ENCODE results near the gene CAMTA1.

The CAMTA1 gene

DNA sequence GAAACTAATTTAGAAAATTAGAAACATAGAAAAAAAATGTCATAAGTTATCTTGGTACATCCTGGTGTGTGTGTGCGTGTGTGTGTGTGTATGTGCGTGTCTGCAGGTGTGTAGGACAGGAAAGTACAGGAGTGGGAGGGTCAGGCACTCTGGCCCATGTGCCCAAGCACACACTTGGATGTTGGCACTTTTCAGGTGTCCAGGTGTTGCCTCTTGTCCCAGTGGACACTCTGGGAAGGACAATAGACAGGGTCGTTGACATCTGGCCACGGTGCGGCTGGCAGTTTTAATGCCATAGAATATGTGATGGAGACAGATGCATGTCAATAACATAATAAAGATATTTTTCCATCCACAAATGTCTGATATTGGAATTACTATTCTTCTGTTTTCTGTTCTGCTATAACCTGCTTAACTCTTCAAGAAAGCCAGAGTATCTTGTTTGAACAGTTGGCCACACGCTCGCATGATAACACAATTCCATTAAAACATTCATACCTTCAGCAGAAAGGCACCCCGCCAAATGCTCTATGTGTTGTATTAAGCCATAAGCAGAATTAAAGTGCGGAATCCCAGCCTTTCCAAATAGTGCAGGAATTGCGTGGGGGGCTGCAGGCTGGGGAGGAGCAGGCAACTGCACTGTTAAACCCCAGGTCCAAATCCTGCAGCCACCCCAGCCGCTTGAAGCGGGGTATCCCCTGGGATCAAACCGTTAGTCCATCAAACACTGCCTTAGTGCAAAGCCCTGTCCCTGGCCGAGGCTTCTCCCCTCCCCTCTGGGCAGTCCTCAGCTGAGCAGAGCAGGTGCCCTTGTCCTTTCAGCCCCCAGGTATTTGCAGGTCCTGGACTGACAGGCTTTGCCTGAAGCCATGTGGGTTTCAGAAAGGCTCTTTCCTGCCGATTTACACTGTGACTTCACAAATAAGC, 390.0 kb downstream of the CAMTA1 start:
- DNase-seq = no peak

DNA sequence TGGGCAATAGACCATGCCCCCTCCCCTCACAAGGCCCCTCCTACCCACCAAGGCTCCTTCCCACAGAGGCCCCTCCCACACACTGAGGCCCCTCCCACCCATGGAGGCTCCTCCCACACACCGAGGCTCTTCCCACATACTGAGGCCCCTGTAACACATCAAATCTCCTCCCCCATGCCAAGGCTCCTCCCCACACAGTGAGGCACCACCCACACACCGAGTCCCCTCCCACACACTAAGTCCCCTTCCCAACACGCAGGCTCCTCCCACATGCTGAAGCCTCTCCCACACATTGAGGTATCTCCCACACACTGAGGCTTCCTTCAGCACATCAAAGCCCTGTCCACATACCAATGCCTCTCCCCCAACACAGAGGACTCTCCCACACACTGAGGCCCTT, 391.8 kb downstream of the CAMTA1 start:
- DNase-seq = no peak

DNA sequence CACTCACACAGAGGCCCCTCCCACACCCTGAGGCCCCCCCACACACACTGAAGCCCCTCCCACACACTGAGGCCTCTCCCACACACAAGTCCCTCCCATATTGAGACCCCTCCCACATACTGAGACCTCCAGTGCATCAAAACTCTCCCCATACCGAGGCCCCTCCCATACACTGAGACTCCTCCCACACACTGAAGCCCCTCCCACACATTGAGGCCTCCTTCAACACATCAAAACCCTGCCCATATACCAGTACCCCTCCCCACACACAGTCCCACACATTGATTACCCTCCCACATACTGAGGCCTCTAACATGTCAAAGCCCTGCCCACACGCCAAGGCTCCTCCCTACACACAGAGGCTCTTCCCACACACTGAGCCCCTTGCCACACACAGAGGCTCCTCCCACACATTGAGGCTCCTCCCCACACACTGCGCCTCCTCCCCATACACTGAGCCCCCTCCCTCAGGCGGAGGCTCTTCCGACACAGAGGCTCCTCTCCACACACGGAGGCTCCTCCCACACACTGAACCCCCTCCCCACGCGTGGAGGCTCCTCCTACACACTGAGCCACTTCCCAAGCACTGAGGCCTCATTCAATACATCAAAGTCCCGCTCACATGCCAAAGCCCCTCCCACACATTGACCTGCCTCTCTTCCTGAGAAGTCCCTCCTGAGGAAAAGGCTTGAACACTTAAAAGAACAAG, 392.3 kb downstream of the CAMTA1 start:
- DNase-seq = no peak

DNA sequence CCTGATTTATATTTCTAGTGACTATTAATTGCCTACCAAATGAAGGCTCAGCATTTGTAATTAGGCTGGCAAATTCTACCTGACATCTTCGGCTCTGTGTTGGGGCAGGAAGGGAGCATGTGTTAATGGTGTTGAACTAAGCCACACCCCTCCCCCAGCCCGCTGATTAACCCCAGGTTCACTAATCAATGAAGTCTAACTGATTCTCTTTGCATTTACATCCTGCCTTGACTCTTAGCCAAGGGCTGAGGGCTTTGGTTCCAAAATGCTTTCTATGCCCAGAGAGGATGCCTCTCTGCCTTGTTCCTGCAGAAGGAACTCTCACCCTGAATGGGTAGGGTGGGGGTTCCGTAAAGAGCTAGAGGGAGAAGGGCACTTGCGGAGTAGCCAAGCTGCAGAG, 393.1 kb downstream of the CAMTA1 start:
- no peak for DNase-seq

DNA sequence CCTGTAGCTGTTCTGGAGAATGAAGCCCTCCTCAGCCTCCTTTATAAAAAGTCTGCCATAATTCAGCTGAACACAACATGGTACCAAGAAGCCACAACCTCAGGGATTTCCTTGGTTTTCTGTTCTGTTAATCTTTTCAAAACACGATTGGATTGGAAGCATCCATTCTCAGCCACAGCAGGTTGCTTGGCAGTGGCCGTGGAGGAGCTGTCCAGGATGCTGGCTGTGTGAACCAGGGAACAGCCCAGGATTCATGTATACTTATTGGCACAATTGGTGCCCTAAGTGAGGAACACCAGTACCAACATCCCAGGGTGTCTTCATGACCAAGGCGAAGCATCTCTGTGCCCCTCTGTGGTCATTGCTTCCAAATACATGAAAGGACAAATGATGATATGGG, 393.5 kb downstream of the CAMTA1 start:
- no peak for DNase-seq

DNA sequence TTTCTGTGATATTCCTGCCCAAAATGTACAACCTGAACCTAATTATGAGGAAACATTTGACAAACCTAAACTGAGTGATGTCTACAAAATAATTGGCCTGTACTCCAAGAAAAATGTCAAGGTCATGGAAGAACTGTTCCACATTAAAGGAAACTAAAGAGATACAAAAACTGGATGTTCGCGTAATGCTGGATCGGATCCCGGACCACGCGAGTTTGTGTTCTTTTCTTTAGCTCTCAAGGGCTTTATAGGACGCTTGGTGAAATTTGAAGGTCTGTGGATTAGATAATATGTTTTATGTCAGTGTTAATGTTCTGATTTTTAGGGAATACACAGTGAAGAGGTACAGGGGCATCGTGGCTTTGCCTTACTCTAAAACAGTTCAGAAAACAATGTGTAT, 400.5 kb downstream of the CAMTA1 start:
- no peak for DNase-seq

DNA sequence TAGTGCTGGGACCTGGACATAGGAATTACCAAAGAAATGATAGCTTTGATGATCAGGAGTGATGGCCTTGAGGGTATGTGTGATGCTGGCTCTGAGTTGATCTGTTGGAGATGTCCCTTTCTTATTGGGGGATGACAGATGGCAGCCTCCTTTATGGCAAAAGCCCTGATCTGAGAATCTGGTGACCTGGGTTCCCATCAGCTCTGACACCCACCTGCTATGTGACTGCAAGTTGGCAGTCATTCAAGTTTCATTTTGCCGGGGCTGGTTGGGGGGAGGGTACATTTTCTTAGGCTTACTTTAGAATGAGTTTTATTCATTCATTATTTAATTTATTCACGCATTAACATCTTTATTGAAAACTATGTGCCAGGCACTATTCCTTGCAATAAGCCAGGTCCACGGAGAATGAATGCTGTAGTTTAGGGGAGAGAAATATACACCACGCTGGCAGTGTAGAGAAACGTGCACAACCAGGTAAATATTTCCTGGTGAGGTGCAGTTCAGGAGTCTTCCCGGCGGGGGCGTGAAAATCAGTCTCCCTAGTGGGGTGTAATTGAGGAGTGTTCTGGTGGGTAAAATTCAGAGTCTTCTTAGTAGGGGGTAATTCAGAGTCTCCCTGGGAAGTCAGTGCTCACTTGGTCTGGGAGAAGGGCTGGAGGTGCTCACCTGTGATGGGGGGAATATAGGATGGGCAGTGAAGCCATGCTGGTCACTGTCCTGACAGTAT, 401.3 kb downstream of the CAMTA1 start:
- no peak for DNase-seq

DNA sequence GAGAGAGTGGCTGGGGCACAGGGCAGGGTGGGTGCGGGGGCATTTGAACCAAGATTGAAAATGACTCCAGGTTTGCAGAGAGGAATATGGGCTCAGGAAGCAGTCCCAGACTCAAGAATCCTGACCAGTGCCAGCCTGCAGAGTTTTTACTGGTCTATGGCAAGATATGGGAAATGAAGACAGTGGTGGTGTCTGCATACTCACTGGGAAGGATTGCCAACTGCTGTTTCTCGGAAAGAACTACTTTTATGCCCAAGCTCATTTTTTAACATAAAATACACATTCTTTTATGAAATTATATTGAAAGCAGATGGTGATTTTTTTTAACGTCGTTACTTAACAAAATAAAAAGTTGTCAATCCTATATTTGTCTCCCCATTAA, 401.8 kb downstream of the CAMTA1 start:
- no peak for DNase-seq

DNA sequence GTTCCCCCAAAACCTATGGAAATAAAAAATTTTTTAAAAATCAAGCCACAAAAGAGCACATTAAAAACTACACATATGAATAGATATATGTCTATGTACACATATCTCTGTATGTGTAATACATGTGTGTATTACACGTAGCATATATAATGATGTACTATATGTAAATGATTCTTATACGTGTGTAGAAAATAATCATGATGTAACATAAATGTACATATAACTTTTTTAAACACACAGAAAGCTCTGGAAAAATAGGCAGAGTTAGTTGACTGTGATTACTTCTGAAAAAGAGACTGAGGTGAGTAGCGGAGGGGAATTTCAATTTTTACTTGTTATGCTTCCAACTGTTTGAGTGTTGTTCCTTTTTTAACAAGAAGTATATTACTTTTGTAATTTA, 405.0 kb downstream of the CAMTA1 start:
- DNase-seq = no peak

DNA sequence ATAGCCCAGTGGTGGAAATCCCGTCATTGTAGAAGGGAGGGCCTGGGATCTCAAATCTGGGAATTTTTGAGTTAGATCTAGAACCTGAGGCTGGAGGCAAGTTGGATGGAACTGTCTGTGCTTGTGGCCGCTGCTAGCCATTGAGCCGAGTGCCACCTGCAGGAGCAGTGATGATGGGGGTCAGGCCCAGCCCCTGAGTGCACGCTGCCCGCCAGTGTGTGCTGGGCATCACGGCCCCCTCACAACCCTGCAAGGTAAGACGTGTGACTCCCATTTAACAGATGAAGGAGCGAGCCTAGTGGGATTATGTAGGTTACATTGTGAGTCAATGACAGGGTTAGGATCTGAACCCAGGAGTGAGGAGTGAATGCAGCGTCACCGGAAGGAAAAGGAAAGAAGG, 407.2 kb downstream of the CAMTA1 start:
- DNase-seq = no peak

DNA sequence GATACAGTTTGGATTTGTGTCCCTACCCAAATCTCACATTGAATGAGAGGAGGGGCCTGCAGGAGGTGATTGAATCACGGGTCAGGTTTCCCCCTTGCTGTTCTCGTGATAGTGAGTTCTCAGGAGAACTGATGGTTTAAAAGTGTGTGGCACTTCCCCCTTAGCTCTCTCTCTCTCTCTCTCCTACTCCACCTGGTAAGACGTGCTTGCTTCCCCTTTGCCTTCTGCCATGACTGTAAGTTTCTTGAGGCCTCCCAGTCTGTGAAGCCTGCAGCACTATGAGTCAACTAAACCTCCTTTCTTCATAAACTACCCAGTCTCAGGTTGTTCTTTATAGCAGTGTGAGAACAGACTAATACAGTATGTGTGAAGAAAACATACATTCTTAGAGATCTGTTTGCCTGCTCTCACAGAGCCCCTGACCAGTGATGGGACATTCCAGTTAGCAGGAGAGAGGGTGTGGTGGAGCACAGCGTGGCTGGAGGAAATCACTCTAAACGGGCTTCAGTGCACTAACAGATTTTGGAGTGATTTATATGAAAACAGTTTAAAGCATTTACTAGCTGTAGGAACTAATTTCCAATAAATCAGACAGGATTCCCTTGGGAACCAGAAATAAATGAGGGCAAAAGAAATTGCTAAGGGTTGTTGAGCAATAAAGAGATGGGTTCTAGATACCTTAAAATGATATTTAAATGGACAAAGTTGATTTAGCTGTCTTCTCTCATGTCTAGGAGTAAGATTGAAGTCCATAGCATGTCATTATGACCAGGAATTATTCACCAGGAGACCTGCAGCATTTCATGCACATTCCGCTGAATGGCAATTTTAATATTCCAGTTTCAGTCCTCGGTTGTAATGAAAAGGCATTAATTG, 411.0 kb downstream of the CAMTA1 start:
- no peak for DNase-seq

DNA sequence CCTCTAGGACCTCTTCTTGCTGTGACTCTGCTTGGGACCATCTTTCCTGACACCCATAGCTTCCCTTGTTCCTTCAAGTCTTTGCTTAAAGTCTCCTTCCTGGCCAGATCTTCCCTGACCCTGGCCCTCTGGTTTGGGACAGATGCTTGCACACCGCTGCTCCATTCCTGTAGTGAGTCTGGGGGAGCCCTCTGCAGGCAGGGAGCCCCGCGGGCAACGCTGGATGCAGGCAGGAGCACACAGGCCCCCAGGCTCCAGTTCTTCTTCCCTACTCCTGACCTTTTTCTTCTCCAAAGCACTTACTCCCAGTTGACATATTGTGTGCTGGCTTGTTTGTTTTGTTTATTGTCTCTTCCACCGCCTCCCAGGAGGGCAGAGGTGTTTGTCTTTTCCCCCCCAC, 413.4 kb downstream of the CAMTA1 start:
- no peak for DNase-seq

DNA sequence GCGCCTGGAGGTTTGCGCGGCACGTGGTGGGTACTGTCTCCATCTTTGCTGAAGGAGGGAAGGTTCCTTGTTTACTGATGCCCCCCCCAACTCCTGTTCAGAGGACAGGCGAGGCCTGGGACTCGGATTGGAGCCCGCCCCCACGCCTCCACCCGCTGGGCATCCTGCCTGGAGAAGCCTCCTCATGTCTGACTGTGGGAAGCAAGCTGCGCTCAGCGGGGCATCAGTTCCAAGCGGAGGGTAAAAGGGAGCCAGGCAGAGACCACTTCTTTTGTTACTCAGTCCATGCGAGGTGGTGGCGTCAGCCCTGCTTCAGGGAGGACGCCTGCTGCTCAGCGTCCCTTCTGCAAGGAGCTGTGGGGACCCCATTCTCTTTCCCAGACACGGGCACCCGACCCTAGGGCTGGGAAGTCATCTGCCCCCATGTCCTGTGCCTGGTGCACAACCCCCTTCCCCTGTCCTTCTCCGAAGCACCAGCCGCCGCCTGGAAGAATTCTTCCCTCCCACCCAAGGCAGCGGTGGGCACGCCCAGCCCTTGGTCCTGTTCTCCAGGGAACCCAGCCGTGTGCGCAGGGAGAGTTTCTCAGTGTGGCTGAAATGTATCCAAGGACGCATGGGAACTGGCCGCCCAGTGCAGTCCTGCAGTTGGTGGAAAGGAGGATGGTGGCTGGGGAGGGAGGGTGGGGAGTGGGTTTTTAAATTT, 414.0 kb downstream of the CAMTA1 start:
- DNase-seq = no peak

DNA sequence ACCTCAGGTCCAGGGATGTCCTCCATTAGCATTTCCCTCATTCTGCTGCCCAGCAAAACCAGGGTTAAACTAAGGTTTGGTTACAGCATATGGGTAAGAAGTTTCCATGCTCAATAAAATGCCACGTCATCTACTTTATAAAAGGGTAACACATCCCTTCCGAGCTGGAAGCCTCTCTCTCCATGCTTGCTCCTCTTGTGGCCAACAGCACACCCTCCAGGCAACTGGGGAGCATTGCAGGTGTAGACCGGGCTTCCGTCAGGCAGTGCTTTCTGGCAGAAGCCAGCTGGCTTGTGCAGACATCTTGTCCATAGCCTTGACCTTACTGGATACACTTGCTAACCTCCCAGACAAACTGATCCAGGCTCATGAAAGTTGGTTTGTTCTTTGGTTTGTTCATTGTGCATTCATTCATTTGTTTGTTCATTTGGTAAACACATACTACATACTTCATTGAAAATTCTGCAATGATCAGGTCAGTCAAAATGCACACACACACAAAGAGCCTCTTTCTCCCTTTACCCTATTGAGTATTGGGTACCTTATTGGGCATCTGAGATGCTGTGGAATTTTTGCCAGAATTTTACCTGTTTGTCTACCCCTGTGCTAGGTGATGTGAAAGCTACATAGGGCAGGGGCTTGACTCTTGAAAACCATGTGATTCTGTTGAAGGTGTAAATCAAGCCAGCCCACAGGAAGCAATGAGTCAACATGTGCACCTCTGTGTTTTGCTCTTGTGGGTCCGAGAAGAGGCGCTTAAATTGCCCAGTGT, 422.8 kb downstream of the CAMTA1 start:
- DNase-seq = no peak

DNA sequence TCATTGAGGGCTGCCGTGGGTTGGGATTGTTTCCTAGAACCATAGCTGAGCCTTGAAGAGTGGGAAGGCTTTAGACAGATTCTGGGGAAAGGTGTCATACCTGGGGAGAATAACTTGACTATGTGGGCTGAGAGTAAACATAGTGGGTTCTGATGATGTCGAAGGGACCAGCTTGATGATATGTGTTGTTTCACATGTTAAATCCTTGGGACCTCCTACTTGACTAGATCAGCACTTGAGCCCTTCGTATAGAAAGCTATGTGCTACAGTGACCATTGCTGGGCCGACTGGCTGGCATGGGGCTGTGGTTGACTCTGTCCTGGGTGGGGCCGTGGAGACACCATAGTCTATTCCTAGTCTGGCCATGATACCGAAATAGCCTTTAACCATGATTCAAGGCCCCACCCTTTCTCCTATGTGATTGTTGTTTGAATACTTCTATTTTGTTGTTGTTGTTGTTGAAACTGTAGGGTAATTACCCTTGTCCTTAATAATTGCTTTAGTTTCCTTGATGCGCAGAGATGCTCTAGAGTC, 423.5 kb downstream of the CAMTA1 start:
- DNase-seq = no peak

DNA sequence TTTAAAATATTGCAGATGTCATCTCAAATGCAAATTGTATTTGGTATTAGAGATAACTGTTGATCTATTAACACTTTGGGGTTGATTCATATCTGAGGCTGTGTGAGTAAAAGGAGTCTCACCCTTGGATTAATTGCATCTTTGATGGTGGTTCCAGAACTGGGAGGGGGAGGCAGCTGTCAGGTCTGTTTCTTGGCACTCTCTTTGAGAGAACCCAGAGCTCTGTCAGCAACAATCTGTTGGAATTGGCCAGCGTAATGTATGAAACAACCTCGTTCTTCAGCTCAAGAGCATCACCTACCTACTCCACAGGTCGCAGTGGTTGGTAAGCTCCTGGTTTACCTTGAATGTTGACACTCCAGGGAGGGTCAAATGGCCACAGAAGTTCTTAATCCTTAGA, 424.1 kb downstream of the CAMTA1 start:
- DNase-seq = no peak

DNA sequence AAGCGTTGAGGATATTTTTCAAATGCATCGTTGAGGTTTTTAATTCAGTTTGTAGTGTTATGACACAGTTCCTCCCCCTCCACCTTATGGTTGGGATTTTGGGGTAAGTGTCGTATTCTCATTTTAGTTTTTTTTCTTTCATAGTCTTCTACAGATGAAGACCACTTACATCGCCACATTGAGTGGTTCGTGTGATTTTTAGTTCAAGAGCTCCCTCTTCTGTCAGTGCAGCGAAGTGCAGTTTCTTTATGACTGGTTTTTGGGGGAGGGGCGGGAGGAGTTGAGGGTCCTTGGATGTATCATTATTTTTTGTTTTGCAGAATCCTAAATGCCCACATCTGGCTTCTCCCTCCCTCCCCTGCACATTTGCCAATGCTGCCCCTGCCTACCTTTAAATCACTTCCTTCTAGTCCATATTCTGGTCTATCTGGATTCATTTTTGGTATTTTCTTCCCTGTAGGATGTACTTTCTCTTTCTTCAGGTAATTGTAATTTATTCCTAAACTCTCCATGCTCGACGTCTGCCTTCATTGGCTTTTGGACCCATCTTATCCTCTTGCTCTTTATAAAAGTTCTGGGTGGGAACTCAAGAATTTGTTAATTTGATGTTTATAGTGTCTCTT, 433.1 kb downstream of the CAMTA1 start:
- no peak for DNase-seq

DNA sequence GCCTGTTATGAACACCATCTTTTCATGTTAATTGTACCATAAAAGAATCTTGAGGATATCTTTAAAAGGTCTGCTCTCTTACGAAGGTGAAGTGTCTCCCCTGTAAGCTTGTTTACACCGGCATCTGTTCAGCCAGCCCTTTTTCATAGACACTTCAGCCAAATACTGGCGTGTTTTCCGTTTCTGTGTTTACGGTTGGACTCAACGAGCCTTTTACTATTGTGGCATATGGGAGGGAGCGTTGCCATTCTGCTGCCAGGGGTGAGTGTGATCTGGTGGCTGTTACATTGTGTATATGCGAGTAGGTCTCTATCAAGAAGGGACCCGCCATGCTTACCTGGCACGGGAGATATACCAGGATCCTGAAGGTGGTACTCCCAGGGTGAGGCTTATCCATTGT, 433.8 kb downstream of the CAMTA1 start:
- no peak for DNase-seq

DNA sequence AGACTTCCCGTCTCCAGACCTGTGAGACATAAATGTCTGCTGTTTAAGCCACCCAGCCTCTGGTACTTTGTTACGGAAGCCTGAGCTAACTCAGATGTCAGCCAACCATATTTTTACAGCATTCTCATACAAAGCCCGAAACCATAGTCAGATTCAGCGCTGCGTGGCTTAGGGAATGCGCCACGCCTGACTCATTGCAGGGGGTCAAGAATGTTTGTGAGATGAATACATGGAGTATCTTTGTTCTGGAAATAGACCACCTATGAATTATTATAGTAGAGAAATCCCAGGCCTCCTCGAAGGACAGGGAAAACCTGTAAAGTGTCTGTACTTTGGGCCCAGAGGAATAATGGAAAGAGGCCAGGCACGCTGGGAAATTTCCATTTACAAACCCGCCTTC, 434.8 kb downstream of the CAMTA1 start:
- DNase-seq = no peak

DNA sequence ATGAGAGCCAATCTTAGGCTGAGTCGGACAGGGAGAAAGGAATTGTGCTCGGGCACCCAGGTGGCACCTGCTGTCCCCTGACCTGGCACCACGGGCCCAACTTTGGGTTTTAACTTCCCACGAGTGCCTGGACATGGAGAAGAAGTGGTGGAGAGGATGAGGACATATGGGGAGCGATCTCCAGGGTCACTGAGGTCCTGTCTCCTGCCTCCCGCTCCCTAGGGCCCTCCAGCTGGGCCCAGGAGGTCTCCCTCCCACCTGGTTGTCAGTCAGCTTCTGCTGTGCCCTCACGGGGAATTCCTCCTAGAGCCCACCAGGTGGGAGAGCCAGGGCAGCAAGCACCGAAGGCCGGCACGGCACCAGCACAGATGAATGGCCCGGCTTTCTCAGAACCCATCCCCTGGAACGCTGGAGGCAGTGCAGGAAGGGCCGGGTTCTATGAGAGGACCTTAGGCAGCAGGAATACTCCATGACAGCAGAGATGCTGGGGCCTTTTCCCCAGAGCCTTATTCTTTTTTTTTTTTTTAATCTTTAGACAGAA, 435.5 kb downstream of the CAMTA1 start:
- no peak for DNase-seq
